Right lobe of liver (tissue), 6 donors: ENCODE data around the gene LAPTM5. TPM values are rescaled to one million over a fixed set of nuclear protein-coding genes. Genes with fewer than 3 reads are reported as not detected.
A peak's percentile ranks its signal among the peaks of the same experiment; 100 is the strongest.

Source experiments
- ATAC-seq, 4 donors: fragments of 200-7000 bp; cut with Tn5 transposase; one replicate each; pipeline ENCODE4 v1.9.1; 2020; ENCODE audit warnings: mild to moderate bottlenecking in 4 of 4, moderate library complexity in 4 of 4
- DNase-seq, 3 donors: peaks; one replicate each; pipeline ENCODE4 v3.0.0-alpha.2; 2020
- H3K27ac ChIP-seq, 3 donors: fragments of 200-600 bp; one replicate each; pipeline ENCODE4 v1.8.0; 2022
- H3K27me3 ChIP-seq, 2 donors: fragments of 200-600 bp; one replicate each; pipeline ENCODE4 v1.8.0; 2022
- H3K36me3 ChIP-seq, 4 donors: fragments of 200-600 bp; sonication (generic) in 1 of 4; one replicate each; pipeline versions ENCODE4 v1.5.1 to v1.8.0; 2017 to 2022; ENCODE audit warnings: control low read depth in 1 of 4
- H3K4me1 ChIP-seq, 4 donors: fragments of 200-600 bp; sonication (generic) in 1 of 4; one replicate each; pipeline versions ENCODE4 v1.5.1 to v1.8.0; 2017 to 2022; ENCODE audit warnings: control low read depth in 1 of 4
- H3K4me3 ChIP-seq, 3 donors: fragments of 200-600 bp; one replicate each; pipeline ENCODE4 v1.8.0; 2022
- H3K9me3 ChIP-seq, 4 donors: fragments of 200-600 bp; sonication (generic) in 1 of 4; one replicate each; pipeline versions ENCODE4 v1.5.1 to v1.8.0; 2017 to 2022; ENCODE audit warnings: control low read depth in 1 of 4
- POLR2A ChIP-seq: fragments of 450-650 bp; IDR thresholded peaks from one replicate; pipeline ENCODE4 v1.6.1; 2017; ENCODE audit warnings: antibody characterized with exemption, mild to moderate bottlenecking
- WGBS: methylation state at CpG from one replicate; pipeline ENCODE4 v1.1.6; 2018; ENCODE audit warnings: low coverage, low lambda C conversion rate; ENCODE audit not compliant: insufficient coverage; ENCODE audit errors: missing lambda C conversion rate; 5-methylcytosine and 5-hydroxymethylcytosine counted together
- intact Hi-C, 2 donors: fragments of 100-400 bp; cut with DNase I; formaldehyde crosslinking; loops; one replicate each; pipeline versions ENCODE4 v1.11.2 to v1.14.1; 2022
- total RNA-seq, 6 experiments: library from RNA; depleted of rRNA in 2 of 6; stranded (reverse); fragments of >200 nt in 2 of 6; fragmentation: NEBNext Ultra II Directional in 3 of 6; extraction: Animal tissue kit (Norgen Biotek cat#: 25700) in 3 of 6; gene quantifications; one replicate each; pipeline versions ENCODE4 v1.1.0 to v1.2.4, GENCODE V29; 2016 to 2023
- TF ChIP-seq, protein P1 (sequence below), 4 donors: fragments of 200-600 bp in 3 of 4; fragments of 450-650 bp in 1 of 4; IDR thresholded peaks; one replicate each; pipeline versions ENCODE4 v1.5.1 to v1.8.0; 2016 to 2022; ENCODE audit warnings: antibody characterized with exemption in 4 of 4, mild to moderate bottlenecking in 2 of 4
- donor health status: DM: no; HTN: yes; CAD: no.
- donor health status: DM: no; HTN: no; CAD: no.
- donor health status: DM: no; HTN: no; CAD: no.
- donor health status: DM: no; HTN: yes; CAD: no.
- donor health status: DM: no; HTN: yes; CAD: no.

The LAPTM5 gene
- total RNA-seq, 6 experiments from 2014 or later: 21.2 to 81.0 (median 29.8) TPM

DNA sequence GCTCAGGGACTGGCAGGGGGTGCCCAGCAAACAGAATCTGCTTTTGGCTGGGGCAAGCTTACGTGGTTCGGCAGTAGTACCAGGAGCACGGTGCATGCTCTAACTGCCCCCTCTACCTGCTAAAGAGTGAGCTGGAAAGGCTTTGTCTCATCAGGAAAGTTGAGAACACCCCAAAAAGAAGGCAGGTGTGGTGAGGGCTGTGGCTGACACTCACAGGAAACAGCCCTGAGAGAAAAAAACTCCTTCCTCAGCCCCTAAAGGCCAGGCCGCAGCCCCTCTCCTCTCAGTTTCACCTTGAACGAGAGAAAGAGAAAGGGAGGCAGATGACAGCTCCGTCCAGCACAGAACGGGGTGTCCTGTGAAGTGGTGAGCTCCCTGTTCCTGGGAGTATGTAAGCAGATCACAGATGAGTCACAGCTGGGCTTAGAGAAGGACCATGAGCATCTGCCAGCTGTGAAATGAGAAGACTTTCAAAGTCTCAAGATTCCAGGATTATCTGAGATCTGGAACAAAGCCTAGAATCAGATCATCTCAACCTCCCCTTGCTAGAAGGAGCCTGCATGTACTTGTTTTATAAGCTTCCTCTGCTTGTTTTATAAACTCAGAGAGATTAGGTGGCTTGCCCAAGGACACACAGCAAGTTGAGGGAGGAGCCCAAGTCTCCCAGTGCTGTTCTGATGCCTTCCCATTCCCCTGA, 13.4 kb downstream of the LAPTM5 start:
- no peak for DNase-seq
- no peak for ATAC-seq
- Histone ChIP-seq H3K36me3 (no peaks in the 10 kb centered on the region), H3K4me1 (no peaks in the 10 kb centered on the region), H3K4me3 (no peak overlapping the region), H3K27me3 (no peaks in the 10 kb centered on the region), H3K27ac (no peak overlapping the region), H3K9me3 (no peaks in the 10 kb centered on the region)
- WGBS: 63% methylated on average over 6 of the region's 7 CpGs
- TF ChIP-seq POLR2A: no peak
- TF ChIP-seq, protein P1, sequence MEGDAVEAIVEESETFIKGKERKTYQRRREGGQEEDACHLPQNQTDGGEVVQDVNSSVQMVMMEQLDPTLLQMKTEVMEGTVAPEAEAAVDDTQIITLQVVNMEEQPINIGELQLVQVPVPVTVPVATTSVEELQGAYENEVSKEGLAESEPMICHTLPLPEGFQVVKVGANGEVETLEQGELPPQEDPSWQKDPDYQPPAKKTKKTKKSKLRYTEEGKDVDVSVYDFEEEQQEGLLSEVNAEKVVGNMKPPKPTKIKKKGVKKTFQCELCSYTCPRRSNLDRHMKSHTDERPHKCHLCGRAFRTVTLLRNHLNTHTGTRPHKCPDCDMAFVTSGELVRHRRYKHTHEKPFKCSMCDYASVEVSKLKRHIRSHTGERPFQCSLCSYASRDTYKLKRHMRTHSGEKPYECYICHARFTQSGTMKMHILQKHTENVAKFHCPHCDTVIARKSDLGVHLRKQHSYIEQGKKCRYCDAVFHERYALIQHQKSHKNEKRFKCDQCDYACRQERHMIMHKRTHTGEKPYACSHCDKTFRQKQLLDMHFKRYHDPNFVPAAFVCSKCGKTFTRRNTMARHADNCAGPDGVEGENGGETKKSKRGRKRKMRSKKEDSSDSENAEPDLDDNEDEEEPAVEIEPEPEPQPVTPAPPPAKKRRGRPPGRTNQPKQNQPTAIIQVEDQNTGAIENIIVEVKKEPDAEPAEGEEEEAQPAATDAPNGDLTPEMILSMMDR (IDR thresholded peaks at IDR 0.05): no peak
- intact Hi-C loops: no loop called here

DNA sequence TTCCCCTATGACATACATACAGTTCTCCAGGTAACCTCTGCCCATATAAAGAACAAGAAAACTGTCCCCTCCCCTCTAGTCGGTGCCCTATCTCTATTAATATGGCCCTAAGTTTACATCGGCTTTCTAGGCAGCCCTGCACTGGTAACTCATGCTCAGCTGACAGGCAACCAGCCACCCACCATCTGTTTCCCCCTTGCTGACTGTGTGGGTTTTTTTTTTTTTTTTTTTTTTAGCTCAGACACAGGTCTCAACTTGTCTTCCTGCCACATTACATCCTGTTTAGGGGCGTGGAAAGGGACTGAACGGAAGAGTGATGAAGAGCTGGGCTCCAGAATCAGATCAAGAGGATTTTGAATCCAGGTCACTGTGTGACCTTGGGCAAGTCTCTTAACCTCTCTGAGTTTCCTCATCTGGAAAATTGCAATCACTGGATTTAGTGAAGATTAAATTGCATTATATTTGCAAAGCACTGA, 14.0 kb downstream of the LAPTM5 start:
- intact Hi-C loops: no loop called here
- no peak for TF ChIP-seq POLR2A
- TF ChIP-seq, protein P1 (IDR thresholded peaks at IDR 0.05): no peak
- Histone ChIP-seq H3K4me1 (no peaks in the 10 kb centered on the region), H3K9me3 (no peaks in the 10 kb centered on the region), H3K27me3 (no peaks in the 10 kb centered on the region), H3K36me3 (peaks cover 0 to 2% (median 0%) of the 10 kb centered on the region in 4 donors), H3K27ac (no peak overlapping the region), H3K4me3 (no peak overlapping the region)
- 28% methylated on average over 4 of the region's 4 CpGs for WGBS
- ATAC-seq (peak; percentile 22 to 44 (median 32)), DNase-seq (no peak)

DNA sequence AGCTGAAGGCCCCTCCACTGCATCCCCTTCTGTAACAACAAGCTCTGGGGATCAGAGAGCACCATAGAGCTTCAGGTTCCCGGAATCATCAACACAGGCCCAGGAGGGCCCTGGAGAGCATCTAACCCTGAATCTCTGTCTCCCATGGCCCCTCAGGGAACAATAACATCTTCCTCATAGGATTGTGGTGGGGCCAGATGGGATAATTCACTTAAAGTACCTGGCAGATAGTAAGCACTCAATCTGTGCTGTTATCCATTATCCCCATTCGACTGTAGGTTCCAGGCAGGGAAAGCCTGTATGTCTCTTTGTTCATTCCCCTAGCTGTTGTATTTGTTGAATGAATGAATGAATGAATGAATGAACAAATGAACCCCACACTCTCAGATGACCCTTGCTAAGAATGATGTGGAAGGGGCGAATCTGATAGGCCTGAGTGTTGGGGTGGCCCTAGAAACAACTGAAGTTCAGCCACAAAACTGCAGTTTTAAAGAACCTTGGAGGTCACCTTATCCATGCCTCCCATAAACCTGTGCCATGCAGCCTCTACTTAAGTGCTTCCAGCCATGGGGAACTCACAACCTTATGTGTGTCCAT, 14.5 kb downstream of the LAPTM5 start:
- no peak overlapping the region for H3K27ac ChIP-seq
- 70% methylated on average over 2 of the region's 3 CpGs for WGBS
- DNase-seq: no peak
- no peaks in the 10 kb centered on the region for H3K9me3 ChIP-seq
- TF ChIP-seq, protein P1 (IDR thresholded peaks at IDR 0.05): no peak
- TF ChIP-seq POLR2A: no peak
- intact Hi-C loops: no loop called here
- H3K27me3 ChIP-seq: no peaks in the 10 kb centered on the region
- H3K4me1 ChIP-seq: no peaks in the 10 kb centered on the region
- H3K4me3 ChIP-seq: no peak overlapping the region
- no peak for ATAC-seq
- peaks cover 0 to 2% (median 0%) of the 10 kb centered on the region in 4 donors for H3K36me3 ChIP-seq

DNA sequence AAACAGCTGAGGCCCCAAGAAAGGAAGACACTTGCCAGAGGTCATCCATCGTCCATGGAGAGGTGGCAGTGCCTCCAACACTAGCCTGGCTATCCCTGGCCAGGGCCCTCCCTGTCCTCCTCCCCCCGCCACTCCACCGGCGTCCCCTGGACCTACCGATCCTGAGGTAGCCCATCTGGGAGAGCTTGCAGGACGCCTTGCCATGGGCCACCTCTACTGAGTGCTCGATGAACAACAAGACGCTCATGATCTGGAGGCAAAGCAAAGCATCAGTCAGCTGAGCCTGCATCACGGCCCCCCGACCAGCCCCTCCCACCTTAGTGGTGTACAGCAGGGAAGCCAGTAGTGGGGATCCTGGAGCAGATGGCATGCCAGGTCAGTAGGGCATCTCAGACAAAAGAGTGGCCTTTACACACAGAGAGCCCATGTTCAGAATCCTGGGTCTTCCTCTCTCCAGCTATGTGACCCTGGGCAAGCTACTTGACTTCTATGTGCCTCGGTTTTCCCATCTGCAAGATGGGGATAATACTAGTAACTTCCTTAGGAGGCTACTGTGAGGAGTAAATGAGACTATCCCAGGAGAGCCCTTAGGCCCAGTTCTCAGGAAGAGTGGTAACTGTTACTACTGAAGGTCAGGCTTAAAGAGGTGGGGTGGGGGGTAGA, 15.1 kb downstream of the LAPTM5 start:
- no peak overlapping the region for H3K27ac ChIP-seq
- ATAC-seq: no peak

More for the DNA sequence above, 15.1 kb downstream of the LAPTM5 start:
- H3K36me3 ChIP-seq: peaks cover 0 to 2% (median 0%) of the 10 kb centered on the region in 4 donors
- no peaks in the 10 kb centered on the region for H3K27me3 ChIP-seq
- TF ChIP-seq, protein P1 (IDR thresholded peaks at IDR 0.05): no peak
- no peak for TF ChIP-seq POLR2A
- intact Hi-C loops: no loop called here
- WGBS: 43% methylated on average over 1 of the region's 11 CpGs
- H3K9me3 ChIP-seq: no peaks in the 10 kb centered on the region
- no peak overlapping the region for H3K4me3 ChIP-seq
- DNase-seq: no peak
- H3K4me1 ChIP-seq: no peaks in the 10 kb centered on the region
